ENCODE data around the gene HDAC4. TPM values are rescaled to one million over a fixed set of nuclear protein-coding genes. Genes with fewer than 3 reads are reported as not detected.

The HDAC4 gene
- total and polyA plus RNA-seq, 10 of the 15 experiments (the other 5 are each of a cell fraction or from before 2014, with no cell fraction given) = 0.22 to 15.7 (median 4.8) TPM

- no peak overlapping the region for H3K9ac ChIP-seq (ENCODE audit: control insufficient read depth, insufficient read depth, low read length)
- 74% methylated on average over 5 of the region's 5 CpGs for WGBS (ENCODE audit: insufficient coverage, insufficient replicate concordance, low lambda C conversion rate, missing lambda C conversion rate)
- ChIA-PET CTCF (no interaction called here), RAD21 (ENCODE audit: unreplicated experiment) (interaction anchor here (1.2 kb wide), 1 partner anchor 114 kb away, joined by 3 read pairs; no protein-coding TSS in a partner anchor), POLR2A (no interaction called here), SMC1A (ENCODE audit: uncharacterized antibody, unreplicated experiment) (interaction anchor here (0.8 kb wide), 2 partner anchors 12 to 21 kb away, joined by 3 read pairs; no protein-coding TSS in a partner anchor)
- FAIRE-seq = no peak
- BruUV-seq (replicated peaks) = no TSS peak
- H3K27me3 ChIP-seq (replicated peaks in 1 of 2; ENCODE audit: control insufficient read depth in 2 of 2, insufficient read depth in 2 of 2, low read length in 1 of 2) = peaks cover 0 to 11% of the 10 kb centered on the region in 2 experiments; a peak in 2 of 4 replicates
- intact Hi-C loops (cut with micrococcal nuclease; ENCODE audit: unreplicated experiment) = loop anchor here (10.0 kb wide), 1 partner anchor 110 kb away; no protein-coding TSS in a partner anchor
- no peak overlapping the region for H3K27ac ChIP-seq (ENCODE audit: control insufficient read depth, insufficient read depth)
- DNase-seq (ENCODE audit: low read depth, low spot score) = no peak
- H3K4me1 ChIP-seq (ENCODE audit: control insufficient read depth, insufficient read depth, low read length) = peaks cover 29% of the 10 kb centered on the region
- peaks cover 5% of the 10 kb centered on the region for H4K20me1 ChIP-seq (ENCODE audit: control insufficient read depth, insufficient read depth)
- peak; percentile 36; the same call in 1 of the 2 replicates for TF ChIP-seq SPI1 (IDR thresholded peaks at IDR 0.05; ENCODE audit: borderline replicate concordance, insufficient read depth, low read depth, low read length)
- TF ChIP-seq IKZF2 (IDR thresholded peaks at IDR 0.05) = peak; percentile 22 to 23; a peak in 2 of 4 replicates
- no peak for TF ChIP-seq STAT1 (conservative IDR thresholded peaks at IDR 0.05)
- peak; percentile 51; the same call in 1 of the 2 replicates for TF ChIP-seq MTA2 (IDR thresholded peaks at IDR 0.05; ENCODE audit: low read depth)
- TF ChIP-seq ATF7 (IDR thresholded peaks at IDR 0.05; ENCODE audit: low read depth) = peak; percentile 45
- TF ChIP-seq CEBPB (IDR thresholded peaks at IDR 0.05; ENCODE audit: borderline replicate concordance in 1 of 2, low read depth in 2 of 2, low read length in 2 of 2) = no peak
- in situ Hi-C loops (cut with MboI) = no loop called here
- no peaks in the 10 kb centered on the region for H3K79me2 ChIP-seq (ENCODE audit: control insufficient read depth, insufficient read depth, low read length)
- H2AFZ ChIP-seq (ENCODE audit: control insufficient read depth, low read depth, low read length) = no peak overlapping the region
- H3K4me2 ChIP-seq (ENCODE audit: control insufficient read depth, insufficient read depth) = no peak overlapping the region
- H3K4me3 ChIP-seq = no peak overlapping the region
- no peak for ATAC-seq
- peaks cover 4% of the 10 kb centered on the region; the same call in 2 of the 3 replicates for H3K9me3 ChIP-seq (replicated peaks; ENCODE audit: control insufficient read depth, insufficient read depth, low read length)
- no peaks in the 10 kb centered on the region for H3K36me3 ChIP-seq (ENCODE audit: control insufficient read depth in 2 of 2, insufficient read depth in 2 of 2, low read length in 1 of 2)
These were observed 145.6 kb downstream of the HDAC4 start for GRCh38 chr2:239255218-239255617.

Measured in GM12878 (cell line).